PFSK-1 (cell line): ENCODE measurements around the gene GRIK3.

Source experiments
- FOXP2 ChIP-seq: optimal IDR thresholded peaks from 2 replicates; pipeline ENCODE3; 2011; ENCODE audit warnings: borderline replicate concordance, control low read depth, inconsistent platforms; ENCODE audit not compliant: insufficient read depth; ENCODE audit errors: extremely low read length, extremely low read depth
- POLR2AphosphoS5 ChIP-seq: IDR thresholded peaks from 2 replicates; pipeline ENCODE4 v1.6.1; 2012; ENCODE audit warnings: low read depth, mild to moderate bottlenecking, control low read depth, low read length, moderate library complexity
- SIN3A ChIP-seq: IDR thresholded peaks from 2 replicates; pipeline ENCODE4 v1.6.1; 2012; ENCODE audit warnings: mild to moderate bottlenecking, low read length, moderate library complexity, borderline replicate concordance; ENCODE audit not compliant: insufficient read depth
- TAF1 ChIP-seq: IDR thresholded peaks from 2 replicates; pipeline ENCODE4 v1.6.1; 2012; ENCODE audit warnings: low read length, control low read depth, borderline replicate concordance; ENCODE audit not compliant: insufficient read depth
- TF ChIP-seq, protein P1 (sequence below), 2 experiments: IDR thresholded peaks; 2 replicates each; pipeline versions ENCODE4 v1.6.1 to v1.8.0; 2011 to 2012; ENCODE audit warnings: low read depth in 2 of 2, low read length in 2 of 2, control low read depth in 1 of 2, inconsistent platforms in 1 of 2, mild to moderate bottlenecking in 1 of 2, moderate library complexity in 1 of 2; ENCODE audit not compliant: insufficient read depth in 1 of 2

Gene GRIK3

DNA sequence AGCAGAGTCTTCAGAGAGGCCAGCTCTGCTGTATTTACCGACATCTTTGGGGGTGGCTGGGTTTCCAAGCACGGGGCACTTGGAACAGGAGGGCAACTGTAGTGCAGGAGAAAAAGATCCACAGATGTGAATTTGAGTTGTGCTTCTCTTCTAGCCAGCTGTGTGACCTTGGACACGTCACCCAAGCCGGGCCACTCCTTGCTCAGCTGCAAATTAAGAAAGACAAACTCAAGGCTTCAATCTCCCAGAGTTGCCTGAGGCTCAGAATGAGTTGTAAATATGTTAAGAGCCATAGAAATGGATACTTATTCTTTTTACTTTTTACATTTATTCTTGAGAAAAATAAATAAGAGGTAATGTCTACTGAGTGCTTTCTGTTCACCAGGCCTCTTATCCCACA lies 24.3 kb downstream of the GRIK3 start:
- TF ChIP-seq FOXP2 (no peak), POLR2AphosphoS5 (no peak), TAF1 (no peak), SIN3A (no peak)
- TF ChIP-seq, protein P1, sequence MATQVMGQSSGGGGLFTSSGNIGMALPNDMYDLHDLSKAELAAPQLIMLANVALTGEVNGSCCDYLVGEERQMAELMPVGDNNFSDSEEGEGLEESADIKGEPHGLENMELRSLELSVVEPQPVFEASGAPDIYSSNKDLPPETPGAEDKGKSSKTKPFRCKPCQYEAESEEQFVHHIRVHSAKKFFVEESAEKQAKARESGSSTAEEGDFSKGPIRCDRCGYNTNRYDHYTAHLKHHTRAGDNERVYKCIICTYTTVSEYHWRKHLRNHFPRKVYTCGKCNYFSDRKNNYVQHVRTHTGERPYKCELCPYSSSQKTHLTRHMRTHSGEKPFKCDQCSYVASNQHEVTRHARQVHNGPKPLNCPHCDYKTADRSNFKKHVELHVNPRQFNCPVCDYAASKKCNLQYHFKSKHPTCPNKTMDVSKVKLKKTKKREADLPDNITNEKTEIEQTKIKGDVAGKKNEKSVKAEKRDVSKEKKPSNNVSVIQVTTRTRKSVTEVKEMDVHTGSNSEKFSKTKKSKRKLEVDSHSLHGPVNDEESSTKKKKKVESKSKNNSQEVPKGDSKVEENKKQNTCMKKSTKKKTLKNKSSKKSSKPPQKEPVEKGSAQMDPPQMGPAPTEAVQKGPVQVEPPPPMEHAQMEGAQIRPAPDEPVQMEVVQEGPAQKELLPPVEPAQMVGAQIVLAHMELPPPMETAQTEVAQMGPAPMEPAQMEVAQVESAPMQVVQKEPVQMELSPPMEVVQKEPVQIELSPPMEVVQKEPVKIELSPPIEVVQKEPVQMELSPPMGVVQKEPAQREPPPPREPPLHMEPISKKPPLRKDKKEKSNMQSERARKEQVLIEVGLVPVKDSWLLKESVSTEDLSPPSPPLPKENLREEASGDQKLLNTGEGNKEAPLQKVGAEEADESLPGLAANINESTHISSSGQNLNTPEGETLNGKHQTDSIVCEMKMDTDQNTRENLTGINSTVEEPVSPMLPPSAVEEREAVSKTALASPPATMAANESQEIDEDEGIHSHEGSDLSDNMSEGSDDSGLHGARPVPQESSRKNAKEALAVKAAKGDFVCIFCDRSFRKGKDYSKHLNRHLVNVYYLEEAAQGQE (IDR thresholded peaks at IDR 0.05; ENCODE audit: insufficient read depth in 1 of 2, low read depth in 2 of 2, low read length in 2 of 2) = no peak

DNA sequence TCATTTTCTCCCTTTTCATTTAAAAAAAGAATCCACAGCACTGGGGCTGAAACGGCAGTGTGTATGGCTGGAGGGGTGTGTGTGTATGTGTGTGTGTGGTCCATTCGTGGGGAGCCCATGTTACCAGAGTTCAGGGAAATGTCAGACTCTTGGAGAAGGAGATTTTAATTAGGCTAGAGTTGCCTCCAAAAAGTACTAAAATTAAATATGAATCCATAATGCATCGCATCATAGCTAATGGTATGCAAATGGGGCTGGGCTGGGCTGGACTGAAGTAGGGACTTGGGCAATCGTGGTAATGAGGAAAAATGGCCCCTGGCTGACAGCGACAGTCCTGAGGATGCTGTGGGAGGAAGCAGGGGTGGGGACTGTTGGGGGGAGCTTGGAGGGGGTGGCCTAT lies 24.8 kb downstream of the GRIK3 start:
- TF ChIP-seq SIN3A = no peak
- TF ChIP-seq FOXP2 = no peak
- no peak for TF ChIP-seq POLR2AphosphoS5
- TF ChIP-seq, protein P1 (IDR thresholded peaks at IDR 0.05; ENCODE audit: insufficient read depth in 1 of 2, low read depth in 2 of 2, low read length in 2 of 2) = no peak
- no peak for TF ChIP-seq TAF1

DNA sequence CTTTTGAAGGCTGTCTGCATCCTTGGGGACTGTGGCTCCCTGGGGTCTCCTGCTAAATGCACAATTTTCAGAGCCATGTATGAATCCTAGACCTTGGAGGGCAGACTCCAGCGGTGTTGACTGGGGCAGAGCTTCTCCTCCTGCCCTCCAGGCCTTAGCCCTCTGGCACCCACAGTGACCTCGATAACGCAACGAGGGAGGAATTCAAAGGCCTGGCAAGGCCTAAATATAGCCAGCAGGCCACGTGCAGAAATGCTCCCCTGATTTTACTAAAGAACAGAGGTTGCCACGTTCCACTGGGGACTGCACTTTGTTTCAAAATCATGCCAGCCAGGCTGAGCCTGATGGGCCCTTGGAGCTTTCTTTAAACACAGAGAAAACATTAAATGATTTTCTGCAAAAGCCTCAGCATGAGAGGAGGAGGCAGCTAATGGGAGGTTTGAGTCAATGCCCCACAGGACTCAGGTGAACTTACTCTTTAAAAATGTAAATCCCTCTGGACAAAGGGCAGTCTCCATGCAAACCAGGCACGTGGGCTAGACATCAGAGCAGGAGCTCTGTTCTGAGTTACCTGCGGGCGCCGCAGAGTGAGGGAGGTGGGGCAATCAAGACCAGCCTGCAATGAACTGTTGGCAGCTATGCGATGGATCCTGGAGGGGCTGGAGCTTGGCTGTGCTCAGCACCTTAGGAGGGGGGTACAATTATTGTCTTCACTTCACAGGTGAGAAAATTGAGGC lies 28.0 kb downstream of the GRIK3 start:
- TF ChIP-seq TAF1 = no peak
- no peak for TF ChIP-seq SIN3A
- TF ChIP-seq, protein P1 (IDR thresholded peaks at IDR 0.05; ENCODE audit: insufficient read depth in 1 of 2, low read depth in 2 of 2, low read length in 2 of 2) = no peak
- no peak for TF ChIP-seq FOXP2
- no peak for TF ChIP-seq POLR2AphosphoS5

GRCh38 chr1:37002898-37003297 lies 31.4 kb downstream of the GRIK3 start:
- no peak for TF ChIP-seq SIN3A

DNA sequence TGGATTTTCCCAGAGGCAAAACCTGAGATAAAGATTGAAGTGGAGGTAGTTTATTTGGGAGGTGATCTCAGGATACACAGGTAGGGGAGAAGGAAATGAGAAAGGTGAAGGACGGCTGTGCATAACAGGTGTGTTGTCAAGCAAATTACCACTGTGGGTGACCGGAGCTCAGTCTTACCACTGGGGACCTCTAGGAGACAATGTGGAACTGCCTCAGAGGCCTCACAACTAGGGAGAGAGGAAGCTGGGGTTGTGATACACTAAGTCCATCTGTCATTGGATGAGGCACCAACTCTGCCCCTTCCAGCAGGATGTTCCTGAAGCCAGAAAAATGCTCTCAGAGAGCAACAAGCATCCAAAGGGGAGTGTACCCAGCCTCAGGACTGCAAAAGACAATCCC lies 32.6 kb downstream of the GRIK3 start:
- TF ChIP-seq, protein P1 (IDR thresholded peaks at IDR 0.05; ENCODE audit: insufficient read depth in 1 of 2, low read depth in 2 of 2, low read length in 2 of 2) = no peak
- TF ChIP-seq FOXP2 (no peak), SIN3A (no peak), TAF1 (no peak), POLR2AphosphoS5 (no peak)
